HG03095 (cell line): ENCODE results near the gene TEX48.
A peak's percentile ranks its signal among the peaks of the same experiment; 100 is the strongest.

Experiments used
- ATAC-seq: cut with Tn5 transposase; IDR thresholded peaks from one replicate; pipeline ENCODE4 v1.9.1; 2021; ENCODE audit warnings: moderate library complexity; ENCODE audit not compliant: unreplicated experiment

TEX48 gene

DNA sequence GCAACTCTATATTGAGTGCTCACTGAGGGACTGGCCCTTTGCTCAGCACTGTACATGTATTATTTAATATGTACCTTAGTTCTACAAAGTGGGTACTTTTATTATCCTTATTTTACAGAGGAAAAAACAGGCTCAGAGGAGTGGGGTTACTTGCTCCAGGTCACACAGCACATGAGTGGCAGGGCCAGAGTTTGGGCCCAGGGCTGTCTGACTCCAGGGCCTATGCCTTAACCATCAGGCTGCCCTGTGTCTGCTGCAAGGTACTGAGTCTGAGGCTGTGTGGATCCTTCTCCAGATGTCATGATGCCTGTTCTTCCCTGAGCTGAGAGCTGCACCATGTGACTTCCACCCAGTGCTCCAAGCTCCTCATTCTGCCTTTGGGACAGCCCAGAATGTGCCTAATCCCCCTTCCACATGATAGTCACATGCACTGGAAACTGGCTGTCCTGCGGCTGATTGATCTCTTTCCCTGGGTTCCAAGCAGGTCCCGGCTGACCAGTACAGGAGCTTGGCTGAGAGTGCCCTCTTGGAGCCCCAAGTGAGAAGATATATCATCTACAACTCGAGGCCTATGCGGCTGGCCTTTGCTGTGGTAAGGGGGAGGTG is 55.5 kb downstream of the TEX48 start:
- no peak for ATAC-seq

DNA sequence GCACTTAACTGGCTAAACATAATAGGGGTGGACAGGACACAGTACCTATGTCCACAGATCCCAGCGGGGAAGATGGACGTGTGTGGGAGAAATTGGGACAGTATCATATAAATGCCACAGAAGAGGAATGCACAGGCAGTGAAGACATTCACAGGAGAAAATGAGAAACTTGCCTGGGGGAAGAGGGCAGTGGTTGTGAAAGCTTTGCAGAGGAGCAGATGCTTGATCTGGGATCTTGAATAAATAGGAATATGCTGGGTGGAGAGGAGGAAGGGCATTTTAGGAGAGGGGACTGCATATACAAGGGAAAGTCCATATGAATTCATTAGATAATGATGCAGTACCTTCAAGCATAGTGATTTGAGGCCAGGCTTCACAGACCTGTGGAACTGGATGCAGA is 57.3 kb downstream of the TEX48 start:
- ATAC-seq, result no peak

DNA sequence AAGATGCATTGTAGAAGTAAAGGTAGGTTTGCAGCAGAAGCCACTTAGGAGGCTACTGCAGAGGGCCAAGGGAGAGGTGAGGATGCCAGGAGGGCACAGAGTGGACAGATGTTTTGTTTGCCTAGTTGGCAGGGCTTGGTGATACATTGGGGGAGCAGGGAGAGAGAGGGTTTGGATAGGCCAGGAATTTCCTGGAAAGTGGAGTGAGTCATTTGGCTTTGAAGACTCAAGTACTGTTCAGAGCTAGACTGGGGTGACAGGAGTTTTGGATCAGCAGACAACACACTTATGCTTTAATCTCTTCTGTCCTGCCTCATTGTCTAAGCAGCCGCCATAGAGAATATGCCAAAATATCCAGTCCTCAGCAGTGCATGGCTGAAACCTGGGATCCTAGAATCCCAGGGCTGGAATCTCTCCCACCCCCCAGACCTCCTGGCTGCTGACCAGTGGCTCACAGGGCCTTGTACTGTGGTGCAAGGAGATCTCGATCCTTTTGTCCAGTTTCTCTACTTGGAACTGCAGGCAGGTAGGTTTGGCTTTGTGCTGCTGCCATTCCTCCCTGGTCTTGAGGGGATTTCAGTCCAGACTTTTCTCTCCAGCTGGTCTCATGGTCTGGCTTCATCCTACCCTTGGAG is 59.9 kb downstream of the TEX48 start:
- no peak for ATAC-seq

DNA sequence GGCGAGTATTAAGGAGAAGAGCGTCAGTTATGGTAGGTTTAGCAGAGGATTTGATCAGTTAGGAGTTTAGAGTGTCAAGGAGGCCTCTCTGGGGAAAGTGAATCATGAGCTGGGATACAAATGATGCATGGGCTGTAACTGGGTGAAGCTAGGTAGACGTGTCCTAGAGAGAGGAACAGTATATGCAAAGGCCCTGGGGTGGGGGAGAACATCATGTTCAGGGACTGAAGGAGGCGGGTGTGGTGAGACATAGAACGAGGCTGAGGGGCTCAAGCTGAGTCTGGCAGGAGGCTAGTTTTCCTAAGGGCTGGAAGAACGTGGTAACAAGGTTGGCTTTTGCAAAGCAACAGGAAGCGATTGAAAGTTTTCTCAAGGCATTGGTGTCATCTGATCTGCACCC is 60.4 kb downstream of the TEX48 start:
- ATAC-seq, result no peak

DNA sequence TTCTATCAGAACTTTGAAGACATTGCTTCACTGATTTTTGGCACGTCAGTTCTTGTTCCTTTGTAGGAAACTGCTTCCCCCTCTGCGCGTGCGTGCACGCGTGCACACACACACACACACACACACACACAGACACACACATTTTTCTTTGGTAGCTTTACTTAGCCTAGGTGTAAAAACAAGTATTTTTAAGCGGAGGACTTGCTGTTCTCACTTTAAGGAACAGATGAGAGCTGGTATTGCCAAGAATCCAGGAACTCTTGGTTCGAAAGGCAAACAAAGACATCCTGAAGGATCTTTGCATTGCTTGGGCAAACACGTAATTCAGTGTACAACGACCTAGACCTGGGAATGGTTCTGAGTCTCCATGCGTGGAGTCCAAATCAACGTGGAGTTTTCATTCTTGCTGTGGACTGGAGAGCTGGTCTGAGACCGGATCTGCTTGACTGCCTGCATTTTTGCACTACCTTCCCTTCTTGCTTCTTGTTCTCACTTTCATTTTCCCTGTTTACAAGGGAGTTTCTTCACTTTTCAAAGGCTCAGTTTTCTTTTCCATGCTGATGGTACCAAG is 62.7 kb downstream of the TEX48 start:
- ATAC-seq, result no peak

DNA sequence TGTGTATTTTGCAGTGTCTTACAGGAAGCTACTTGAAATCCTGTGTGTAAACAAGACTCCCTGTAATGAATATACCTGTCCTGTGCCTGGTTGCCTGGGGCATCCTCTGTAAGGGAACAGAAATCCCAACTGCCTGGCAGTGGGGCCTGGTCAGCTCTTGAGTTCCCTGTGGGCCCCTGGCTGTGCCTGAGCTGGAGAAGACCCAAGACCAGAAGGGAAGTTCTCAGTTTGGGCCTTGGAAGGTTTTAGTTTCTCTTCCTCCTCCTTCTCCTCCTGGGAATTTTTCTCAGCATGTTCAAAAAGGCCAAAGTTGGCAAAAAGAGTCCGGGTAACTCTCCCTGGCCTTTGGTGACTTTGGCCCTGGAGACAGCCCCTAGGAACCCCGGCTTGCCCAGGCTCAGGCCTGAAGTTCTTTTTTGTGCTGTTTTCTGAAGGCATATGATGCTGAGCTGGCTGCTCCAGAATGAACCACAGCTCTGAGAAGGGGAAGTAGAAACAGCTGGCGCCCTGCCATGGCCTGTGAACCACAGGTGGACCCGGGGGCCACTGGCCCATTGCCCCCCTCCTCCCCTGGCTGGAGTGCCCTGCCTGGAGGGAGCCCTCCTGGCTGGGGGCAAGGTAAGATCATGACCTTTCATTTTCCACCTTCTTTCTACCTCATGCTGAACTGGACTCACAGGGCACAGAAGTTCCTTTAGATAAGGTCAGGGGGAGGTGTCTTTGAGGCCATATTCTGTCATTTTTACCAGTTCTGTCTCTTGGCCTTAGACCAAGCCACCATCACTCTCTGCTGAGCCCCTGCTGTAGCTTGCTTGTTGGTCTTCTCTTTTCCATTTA is 65.1 kb downstream of the TEX48 start:
- peak; percentile 61 for ATAC-seq
